ENCODE measurements around the gene MYO1E.

MYO1E gene

DNA sequence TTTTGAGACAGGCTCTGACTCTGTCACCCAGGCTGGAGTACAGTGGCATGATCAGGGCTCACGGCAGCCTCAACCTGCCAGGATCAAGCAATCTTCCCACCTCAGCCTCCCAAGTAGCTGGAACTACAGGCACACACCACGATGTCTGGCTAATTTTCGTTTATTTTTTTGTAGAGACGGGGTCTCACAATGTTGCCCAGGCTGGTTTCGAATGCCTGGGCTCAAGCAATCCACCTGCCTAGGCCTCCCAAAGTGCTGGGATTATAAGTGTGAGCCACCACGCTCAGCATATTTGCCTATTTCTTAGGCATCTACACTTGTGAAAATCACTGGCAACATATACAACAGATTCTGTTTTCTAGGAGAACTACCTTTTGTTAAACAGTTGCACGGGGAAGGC is 16.9 kb downstream of the MYO1E start:
- TF ChIP-seq TAF1 (IDR thresholded peaks at IDR 0.05; ENCODE audit: low read depth, low read length) = no peak
- TF ChIP-seq POLR2A (IDR thresholded peaks at IDR 0.05; ENCODE audit: low read depth, low read length) = no peak
- TF ChIP-seq PAX5 (IDR thresholded peaks at IDR 0.05; ENCODE audit: insufficient read depth, low read length, severe bottlenecking) = no peak
- no peak for TF ChIP-seq POLR2AphosphoS5 (IDR thresholded peaks at IDR 0.05; ENCODE audit: low read depth, low read length)
- no peak for TF ChIP-seq POU2F2 (IDR thresholded peaks at IDR 0.05; ENCODE audit: low read depth, low read length)
- TF ChIP-seq SPI1 (IDR thresholded peaks at IDR 0.05; ENCODE audit: low read depth, low read length) = no peak
- no peak for DNase-seq (ENCODE audit: insufficient read length, low spot score)
- FAIRE-seq = no peak

DNA sequence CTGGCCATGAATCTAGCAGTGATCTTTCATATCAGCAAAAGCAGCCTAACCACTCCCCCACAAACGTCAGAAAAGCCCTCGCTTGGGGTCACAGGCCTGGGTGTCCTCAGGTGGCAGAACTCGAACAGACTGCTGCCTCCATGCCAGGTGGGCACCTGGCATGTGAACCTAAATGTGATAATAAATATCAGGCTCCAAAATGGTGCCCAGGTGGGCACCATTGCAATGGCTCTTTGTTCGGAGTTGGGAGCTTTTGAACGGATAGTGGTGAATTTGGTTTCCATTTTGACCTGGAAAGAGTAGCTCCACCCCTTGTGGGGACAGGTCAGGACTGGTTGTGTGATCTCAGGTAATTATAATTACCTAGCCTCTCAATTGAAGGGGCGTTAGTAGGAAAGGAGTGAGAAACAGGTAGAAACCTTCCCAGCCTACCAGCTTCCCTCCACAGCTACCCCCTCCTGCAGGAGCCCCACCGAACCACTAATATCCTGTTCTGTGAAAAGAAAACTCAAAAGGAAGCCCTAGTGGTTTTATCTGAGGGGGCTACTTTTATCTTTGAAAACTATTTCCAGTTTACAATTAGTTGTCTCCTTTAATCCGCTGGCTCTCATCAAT is 18.1 kb downstream of the MYO1E start:
- no peak for FAIRE-seq
- no peak for TF ChIP-seq POLR2A (IDR thresholded peaks at IDR 0.05; ENCODE audit: low read depth, low read length)
- no peak for TF ChIP-seq POLR2AphosphoS5 (IDR thresholded peaks at IDR 0.05; ENCODE audit: low read depth, low read length)
- TF ChIP-seq POU2F2 (IDR thresholded peaks at IDR 0.05; ENCODE audit: low read depth, low read length) = no peak
- no peak for TF ChIP-seq TAF1 (IDR thresholded peaks at IDR 0.05; ENCODE audit: low read depth, low read length)
- TF ChIP-seq PAX5 (IDR thresholded peaks at IDR 0.05; ENCODE audit: insufficient read depth, low read length, severe bottlenecking) = no peak
- TF ChIP-seq SPI1 (IDR thresholded peaks at IDR 0.05; ENCODE audit: low read depth, low read length) = no peak
- no peak for DNase-seq (ENCODE audit: insufficient read length, low spot score)

DNA sequence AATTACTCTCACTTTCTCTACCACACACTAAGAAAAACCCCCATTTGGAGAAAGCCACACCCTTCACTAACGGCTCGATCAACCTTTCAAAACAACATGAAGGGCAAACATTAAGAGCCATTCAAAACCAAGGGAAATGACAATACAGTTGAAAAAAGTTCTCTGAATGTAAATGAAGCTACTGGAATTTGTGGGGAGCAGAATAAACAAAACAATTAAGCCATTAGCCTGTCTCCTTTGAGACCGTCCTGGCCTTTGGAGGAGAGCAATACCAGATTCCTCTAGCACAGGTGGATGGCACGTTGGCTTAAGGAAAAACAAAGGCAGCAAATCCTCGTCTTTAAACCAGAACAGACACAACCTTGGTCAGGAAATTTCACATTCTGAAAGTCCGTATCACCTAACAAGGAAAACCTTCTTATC is 18.7 kb downstream of the MYO1E start:
- no peak for TF ChIP-seq PAX5 (IDR thresholded peaks at IDR 0.05; ENCODE audit: insufficient read depth, low read length, severe bottlenecking)
- TF ChIP-seq POU2F2 (IDR thresholded peaks at IDR 0.05; ENCODE audit: low read depth, low read length) = no peak
- no peak for TF ChIP-seq SPI1 (IDR thresholded peaks at IDR 0.05; ENCODE audit: low read depth, low read length)
- TF ChIP-seq POLR2A (IDR thresholded peaks at IDR 0.05; ENCODE audit: low read depth, low read length) = no peak
- no peak for TF ChIP-seq POLR2AphosphoS5 (IDR thresholded peaks at IDR 0.05; ENCODE audit: low read depth, low read length)
- TF ChIP-seq TAF1 (IDR thresholded peaks at IDR 0.05; ENCODE audit: low read depth, low read length) = no peak
- DNase-seq (ENCODE audit: insufficient read length, low spot score) (no peak), FAIRE-seq (peak; percentile 73)

DNA sequence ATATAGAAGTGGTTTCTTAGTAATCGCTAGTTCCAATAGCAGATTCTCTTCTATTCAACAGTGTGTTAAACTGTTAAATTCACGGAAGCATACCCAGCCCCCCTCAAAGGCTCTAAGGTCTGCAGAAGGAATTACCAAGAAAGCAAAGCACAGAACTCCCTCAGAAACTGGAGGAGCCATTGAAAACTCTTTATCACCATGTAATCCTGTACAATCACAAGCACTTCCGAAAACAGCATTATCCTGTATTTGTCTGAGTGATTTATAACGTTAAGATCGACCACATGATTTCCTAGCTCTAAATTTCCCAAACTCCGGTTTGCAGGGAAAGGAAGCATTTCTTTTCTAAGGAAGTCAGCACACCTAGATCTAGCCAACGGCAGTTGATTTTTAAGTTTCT is 20.0 kb downstream of the MYO1E start:
- TF ChIP-seq TAF1 (IDR thresholded peaks at IDR 0.05; ENCODE audit: low read depth, low read length) (no peak), SPI1 (IDR thresholded peaks at IDR 0.05; ENCODE audit: low read depth, low read length) (no peak), PAX5 (IDR thresholded peaks at IDR 0.05; ENCODE audit: insufficient read depth, low read length, severe bottlenecking) (no peak), POLR2AphosphoS5 (IDR thresholded peaks at IDR 0.05; ENCODE audit: low read depth, low read length) (no peak), POLR2A (IDR thresholded peaks at IDR 0.05; ENCODE audit: low read depth, low read length) (no peak), POU2F2 (IDR thresholded peaks at IDR 0.05; ENCODE audit: low read depth, low read length) (no peak)
- DNase-seq (ENCODE audit: insufficient read length, low spot score) (no peak), FAIRE-seq (peak; percentile 9)

DNA sequence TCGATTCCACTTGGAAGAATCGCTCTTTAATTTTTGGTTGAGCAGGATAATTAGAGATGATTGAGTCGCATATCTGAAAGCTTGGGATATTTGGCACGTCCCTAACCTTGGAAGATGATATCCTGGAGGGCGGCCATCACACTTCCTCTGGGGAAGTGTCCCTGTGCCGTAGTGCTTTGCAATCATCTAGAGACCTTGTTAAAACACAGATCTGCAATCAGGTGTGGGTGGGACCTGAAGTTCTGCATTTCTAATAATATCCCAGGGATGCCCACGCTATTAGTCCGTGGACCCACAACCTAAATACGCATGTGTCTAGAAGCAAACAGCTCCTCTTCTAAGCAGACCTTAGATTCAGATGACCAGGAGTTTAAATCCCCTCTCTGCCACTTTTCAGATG is 20.5 kb downstream of the MYO1E start:
- peak; percentile 58 for FAIRE-seq
- TF ChIP-seq SPI1 (IDR thresholded peaks at IDR 0.05; ENCODE audit: low read depth, low read length) = peak; percentile 50
- TF ChIP-seq POLR2A (IDR thresholded peaks at IDR 0.05; ENCODE audit: low read depth, low read length) = no peak
- no peak for DNase-seq (ENCODE audit: insufficient read length, low spot score)

DNA sequence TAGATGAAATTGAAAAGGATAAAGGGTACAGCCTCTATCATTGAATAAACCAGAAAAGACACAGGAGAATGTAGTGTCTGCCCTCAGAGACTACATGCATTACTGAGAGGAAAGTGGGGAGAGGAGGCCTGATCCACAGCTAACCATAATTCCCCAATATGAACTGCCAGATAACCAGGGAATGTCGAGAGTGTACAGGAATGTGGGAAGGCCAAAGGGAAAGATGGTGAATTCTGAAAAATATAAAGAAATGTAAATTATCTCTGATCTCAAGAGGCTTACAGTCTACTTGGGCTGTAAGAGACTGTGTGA is 22.3 kb downstream of the MYO1E start:
- no peak for FAIRE-seq

DNA sequence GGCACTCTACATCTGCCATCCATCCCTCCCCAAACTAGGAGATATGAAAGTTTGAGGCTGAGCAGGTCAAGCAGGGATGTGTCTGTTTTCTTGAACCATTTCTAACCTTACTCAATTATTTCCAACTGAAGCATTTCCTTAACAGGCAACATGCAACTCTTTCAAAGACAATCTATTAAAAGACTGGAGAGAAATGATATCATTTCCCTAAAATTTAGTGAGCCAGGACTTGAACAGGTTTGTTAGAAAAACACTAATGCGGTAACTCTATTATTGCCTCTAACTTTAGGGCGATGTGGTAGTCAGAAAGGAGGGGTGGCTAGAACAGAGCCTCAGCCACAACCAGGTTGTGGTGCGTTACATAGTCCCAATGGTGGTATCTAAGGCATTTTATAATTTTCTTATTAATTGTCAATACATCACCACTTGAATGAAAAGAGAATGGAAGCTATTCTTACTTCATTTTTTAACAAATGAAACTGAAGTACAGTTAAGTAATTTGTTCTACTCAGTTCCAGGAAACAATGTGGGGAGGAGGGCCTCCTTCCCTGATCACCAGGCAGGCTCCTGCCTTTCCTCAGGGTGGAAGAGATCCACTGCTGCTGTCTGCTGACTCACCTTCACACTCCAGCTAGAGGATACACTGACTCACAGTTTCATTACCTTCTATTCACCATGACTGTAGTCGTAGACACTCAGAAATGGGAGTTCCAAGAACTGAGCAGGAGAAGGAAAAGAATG is 22.8 kb downstream of the MYO1E start:
- no peak for DNase-seq (ENCODE audit: insufficient read length, low spot score)
- FAIRE-seq = peak; percentile 71
- TF ChIP-seq PAX5 (IDR thresholded peaks at IDR 0.05; ENCODE audit: insufficient read depth, low read length, severe bottlenecking) (no peak), TAF1 (IDR thresholded peaks at IDR 0.05; ENCODE audit: low read depth, low read length) (no peak), POU2F2 (IDR thresholded peaks at IDR 0.05; ENCODE audit: low read depth, low read length) (no peak), POLR2A (IDR thresholded peaks at IDR 0.05; ENCODE audit: low read depth, low read length) (no peak), POLR2AphosphoS5 (IDR thresholded peaks at IDR 0.05; ENCODE audit: low read depth, low read length) (no peak), SPI1 (IDR thresholded peaks at IDR 0.05; ENCODE audit: low read depth, low read length) (no peak)

More for the DNA sequence above, 22.3 kb downstream of the MYO1E start:
- TF ChIP-seq POLR2A (IDR thresholded peaks at IDR 0.05; ENCODE audit: low read depth, low read length) (no peak), POU2F2 (IDR thresholded peaks at IDR 0.05; ENCODE audit: low read depth, low read length) (no peak), SPI1 (IDR thresholded peaks at IDR 0.05; ENCODE audit: low read depth, low read length) (no peak), PAX5 (IDR thresholded peaks at IDR 0.05; ENCODE audit: insufficient read depth, low read length, severe bottlenecking) (no peak), TAF1 (IDR thresholded peaks at IDR 0.05; ENCODE audit: low read depth, low read length) (no peak), POLR2AphosphoS5 (IDR thresholded peaks at IDR 0.05; ENCODE audit: low read depth, low read length) (no peak)
- DNase-seq (ENCODE audit: insufficient read length, low spot score) = no peak

DNA sequence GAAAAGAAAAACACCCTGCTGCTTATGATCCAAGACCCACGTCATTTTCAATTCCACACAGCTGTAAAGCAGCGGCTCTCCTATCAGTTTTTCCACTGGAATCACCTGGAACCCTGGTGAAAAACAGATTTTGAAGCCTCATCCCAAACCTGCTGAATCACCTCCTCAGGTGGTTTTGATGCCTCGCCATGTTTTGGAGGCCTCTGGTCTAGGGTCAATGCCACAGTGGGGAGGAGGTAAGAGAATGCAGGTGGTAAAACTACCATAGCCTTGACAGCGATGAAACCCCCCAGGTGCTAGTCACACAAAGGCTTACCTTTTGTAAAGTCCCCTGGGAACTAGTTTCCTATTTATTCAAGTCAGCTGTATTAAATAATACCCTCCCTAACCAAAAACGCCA is 24.8 kb downstream of the MYO1E start:
- TF ChIP-seq SPI1 (IDR thresholded peaks at IDR 0.05; ENCODE audit: low read depth, low read length) (no peak), POU2F2 (IDR thresholded peaks at IDR 0.05; ENCODE audit: low read depth, low read length) (no peak), POLR2AphosphoS5 (IDR thresholded peaks at IDR 0.05; ENCODE audit: low read depth, low read length) (no peak), POLR2A (IDR thresholded peaks at IDR 0.05; ENCODE audit: low read depth, low read length) (no peak), TAF1 (IDR thresholded peaks at IDR 0.05; ENCODE audit: low read depth, low read length) (no peak), PAX5 (IDR thresholded peaks at IDR 0.05; ENCODE audit: insufficient read depth, low read length, severe bottlenecking) (no peak)
- DNase-seq (ENCODE audit: insufficient read length, low spot score) (no peak), FAIRE-seq (peak; percentile 62)

DNA sequence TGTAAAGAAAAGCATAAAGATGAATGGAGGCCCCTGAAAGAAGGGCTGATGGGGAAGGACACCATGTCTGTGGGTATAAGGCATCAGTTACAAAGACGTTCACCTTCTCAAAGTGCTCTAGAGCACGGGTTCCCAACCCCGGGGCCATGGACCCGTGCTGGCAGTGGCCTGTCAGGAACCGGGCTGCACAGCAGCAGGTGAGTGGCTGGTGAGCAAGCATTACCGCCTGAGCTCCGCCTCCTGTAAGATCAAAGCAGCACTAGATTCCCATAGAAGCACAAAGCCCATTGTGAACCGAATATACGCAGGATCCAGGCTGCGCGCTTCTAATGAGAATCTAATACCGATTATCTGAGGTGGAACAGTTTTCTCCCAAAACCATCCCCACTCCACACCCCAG is 25.7 kb downstream of the MYO1E start:
- no peak for DNase-seq (ENCODE audit: insufficient read length, low spot score)
- TF ChIP-seq POLR2A (IDR thresholded peaks at IDR 0.05; ENCODE audit: low read depth, low read length) (no peak), PAX5 (IDR thresholded peaks at IDR 0.05; ENCODE audit: insufficient read depth, low read length, severe bottlenecking) (no peak), POLR2AphosphoS5 (IDR thresholded peaks at IDR 0.05; ENCODE audit: low read depth, low read length) (no peak), SPI1 (IDR thresholded peaks at IDR 0.05; ENCODE audit: low read depth, low read length) (no peak), TAF1 (IDR thresholded peaks at IDR 0.05; ENCODE audit: low read depth, low read length) (no peak), POU2F2 (IDR thresholded peaks at IDR 0.05; ENCODE audit: low read depth, low read length) (no peak)
- no peak for FAIRE-seq
